Activated naive CD4-positive, alpha-beta T cell (primary cell): Measurements from ENCODE around the gene VPS35L.

Experiments used
- DNase-seq, 4 experiments: peaks; one replicate each; lab custom pipeline; 2025; lab: John Stamatoyannopoulos, UW

Gene VPS35L

GRCh38 chr16:19748389-19749168 lies 193.1 kb downstream of the VPS35L start:
- no peak for DNase-seq

DNA sequence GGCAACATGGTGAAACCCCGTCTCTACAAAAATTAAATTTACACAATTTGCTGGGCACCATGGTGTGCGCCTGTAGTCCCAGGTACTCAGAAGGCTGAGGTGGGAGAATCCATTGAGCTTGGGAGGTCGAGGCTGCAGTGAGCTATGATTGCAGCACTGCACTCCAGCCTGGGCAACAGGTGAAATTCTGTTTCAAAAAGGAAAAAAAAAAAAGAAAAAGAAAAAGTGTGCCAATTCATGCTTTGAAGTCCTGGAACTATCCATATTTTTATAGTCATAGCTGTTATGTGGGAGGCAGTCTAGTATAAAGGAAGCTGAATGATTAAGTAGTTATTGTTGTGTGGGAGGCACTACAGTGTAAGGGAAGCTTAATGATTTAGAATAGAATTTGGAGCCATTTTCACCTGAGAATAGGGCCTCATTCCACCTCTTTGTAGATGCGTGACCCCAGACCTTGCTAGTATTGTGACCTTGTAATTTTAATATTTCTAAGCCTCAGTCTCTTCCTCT lies 194.1 kb downstream of the VPS35L start:
- DNase-seq, result no peak
